Measurements from ENCODE around the gene GPALPP1.
"Not testable (repeated sequence)": the region's sequence is repeated elsewhere in the genome, so short reads cannot be mapped to it uniquely, and the experiment has no call there.

The GPALPP1 gene

GRCh38 chr13:44989071-44989889 lies at the start of gene GPALPP1, which contains the start of gene NUFIP1:
Gene GPALPP1 (plus strand): TSS chr13:44989538. CDS start chr13:44989655, 117 bp downstream.
Gene NUFIP1 (minus strand): TSS chr13:44989471. CDS start chr13:44989436, 35 bp downstream.
- peak; percentile 72 for DNase-seq (ENCODE audit: low read depth)

DNA sequence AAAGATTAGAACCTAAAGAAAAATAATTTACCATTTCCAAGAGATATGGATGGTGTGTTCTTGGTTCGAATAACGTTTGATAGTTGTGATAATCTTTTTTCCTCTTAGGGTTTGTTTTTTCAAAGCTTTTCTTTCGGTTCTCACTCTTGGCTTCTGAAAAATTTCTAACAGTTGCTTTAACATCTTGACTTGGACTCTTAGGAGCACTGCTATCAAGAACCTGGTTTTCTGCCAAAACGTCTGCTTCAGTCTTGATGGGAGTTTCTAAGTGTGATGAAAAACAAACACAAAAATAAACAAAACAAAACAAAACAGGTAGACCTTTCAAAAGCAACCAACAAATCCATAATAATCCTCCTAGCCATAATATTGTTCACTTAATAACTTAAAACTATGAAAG lies 45.9 kb upstream of the GPALPP1 start:
- not testable (repeated sequence) for DNase-seq (ENCODE audit: low read depth)

DNA sequence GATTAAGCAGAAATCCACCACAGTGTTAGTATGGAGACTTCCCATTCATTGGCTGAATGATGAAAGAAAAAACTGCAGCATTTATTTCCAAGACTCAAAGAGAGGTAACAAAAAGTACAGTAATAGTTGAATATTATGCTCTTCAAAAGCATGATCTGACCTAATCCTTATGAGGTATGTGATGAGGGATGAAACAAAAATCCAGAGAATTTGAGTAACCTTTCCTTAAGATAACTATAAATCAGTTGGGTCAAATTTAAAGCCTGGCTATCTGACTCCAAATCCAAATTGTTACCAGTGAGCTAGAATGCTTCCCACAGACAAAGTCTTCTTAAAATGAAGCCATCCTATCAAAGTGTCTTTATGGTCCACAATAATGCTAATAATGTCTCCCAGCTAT lies 38.2 kb upstream of the GPALPP1 start:
- no peak for DNase-seq (ENCODE audit: low read depth)

- DNase-seq (ENCODE audit: low read depth), result no peak
These were observed 36.7 kb upstream of the GPALPP1 start for GRCh38 chr13:44952671-44953070.

- no peak for DNase-seq (ENCODE audit: low read depth)
These were observed 35.1 kb upstream of the GPALPP1 start for GRCh38 chr13:44954224-44954623.

- DNase-seq (ENCODE audit: low read depth), result no peak
These were observed 33.9 kb upstream of the GPALPP1 start for GRCh38 chr13:44955406-44955805.

GRCh38 chr13:44961997-44962396 lies 27.3 kb upstream of the GPALPP1 start:
- no peak for DNase-seq (ENCODE audit: low read depth)

GRCh38 chr13:44967704-44968433 lies 21.5 kb upstream of the GPALPP1 start:
- DNase-seq (ENCODE audit: low read depth), result no peak

DNA sequence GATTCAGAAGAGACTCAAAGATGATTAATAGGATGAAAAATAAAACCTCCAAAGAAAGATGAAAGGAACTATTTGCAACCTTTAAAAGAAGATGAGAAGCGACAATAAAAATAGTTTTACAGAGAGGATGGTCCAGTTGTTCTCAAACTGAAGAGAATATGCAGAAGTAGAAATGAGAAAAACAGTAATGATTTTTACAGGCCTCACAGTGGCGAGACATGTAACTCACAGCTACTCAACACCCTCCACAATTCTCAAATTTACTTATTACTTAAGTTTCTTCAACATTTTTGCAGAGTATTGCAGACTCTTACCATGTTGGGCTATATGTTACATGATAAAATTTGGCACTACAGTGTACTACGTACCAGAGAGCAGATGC lies 20.9 kb upstream of the GPALPP1 start:
- no peak for DNase-seq (ENCODE audit: low read depth)

DNA sequence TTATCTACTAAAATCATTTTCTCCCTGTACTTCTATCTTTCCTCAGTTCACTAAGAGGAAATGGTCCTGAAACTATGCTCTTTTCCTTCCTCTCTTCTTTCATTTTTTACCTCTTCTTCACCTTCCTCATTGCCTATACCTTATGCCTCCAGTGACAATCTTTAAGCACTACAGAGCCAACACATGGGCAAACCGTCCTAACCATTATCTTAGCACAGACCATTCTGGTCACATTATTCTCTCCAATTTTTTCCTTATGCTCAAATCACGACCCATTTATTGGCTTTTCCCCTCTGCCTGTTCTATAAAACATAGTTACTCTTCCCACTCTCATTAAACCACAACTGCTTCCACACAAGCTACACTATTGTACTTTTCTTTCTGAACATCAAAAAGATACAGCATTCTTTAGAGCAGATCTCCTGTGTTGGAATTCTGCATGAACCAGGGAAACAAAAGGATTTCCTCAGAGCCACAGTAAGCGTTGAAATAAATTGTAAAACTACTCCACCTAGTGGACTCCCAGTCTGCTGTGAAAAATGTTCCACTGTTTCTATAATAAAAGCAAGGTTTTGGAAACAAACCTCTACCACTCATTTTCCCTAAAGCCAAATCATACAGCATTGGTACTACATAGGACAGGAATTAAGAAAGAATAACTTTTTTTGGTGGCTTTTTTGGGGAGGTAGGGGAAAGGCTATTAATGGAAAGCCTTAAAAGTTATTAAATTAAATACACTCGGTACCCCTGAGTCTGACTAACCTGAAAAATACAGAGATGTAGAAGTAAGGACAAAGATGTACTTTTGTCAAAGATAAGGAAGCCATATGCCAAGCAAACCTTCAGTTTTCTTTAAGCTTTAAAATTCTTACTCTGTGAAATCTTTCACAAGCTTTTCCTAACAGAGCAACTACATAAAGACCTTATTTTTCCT lies 19.5 kb upstream of the GPALPP1 start:
- DNase-seq (ENCODE audit: low read depth), result peak; percentile 22

GRCh38 chr13:44971656-44972595 lies 17.4 kb upstream of the GPALPP1 start:
- DNase-seq (ENCODE audit: low read depth), result no peak

DNA sequence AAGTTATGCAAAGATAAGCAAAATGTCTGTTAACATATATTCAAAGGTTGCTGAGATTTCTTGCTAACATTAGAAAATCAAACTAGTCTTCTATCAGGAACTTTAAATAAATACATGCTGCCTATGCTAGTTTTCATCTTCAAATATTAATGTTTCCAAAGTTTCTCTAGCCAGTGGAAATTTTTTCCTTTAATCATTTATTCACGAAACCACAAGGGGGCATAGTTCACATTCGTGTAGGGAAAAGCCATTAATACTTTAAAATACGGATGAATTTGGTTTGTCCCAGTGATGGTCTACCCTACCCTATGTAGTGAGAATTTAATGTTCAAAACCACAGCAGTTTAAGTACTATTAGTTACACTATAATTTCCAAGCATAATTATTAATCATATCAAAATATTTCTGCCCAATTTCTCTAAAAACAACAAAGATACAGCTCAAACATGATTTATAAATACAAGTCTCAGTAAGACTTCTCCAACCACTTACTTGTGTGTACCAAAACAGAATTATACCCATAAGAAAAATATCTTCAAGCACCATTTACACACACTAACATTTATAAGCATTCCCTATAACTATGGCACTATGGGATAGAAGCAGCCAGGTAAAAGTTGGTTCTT lies 16.3 kb upstream of the GPALPP1 start:
- no peak for DNase-seq (ENCODE audit: low read depth)

DNA sequence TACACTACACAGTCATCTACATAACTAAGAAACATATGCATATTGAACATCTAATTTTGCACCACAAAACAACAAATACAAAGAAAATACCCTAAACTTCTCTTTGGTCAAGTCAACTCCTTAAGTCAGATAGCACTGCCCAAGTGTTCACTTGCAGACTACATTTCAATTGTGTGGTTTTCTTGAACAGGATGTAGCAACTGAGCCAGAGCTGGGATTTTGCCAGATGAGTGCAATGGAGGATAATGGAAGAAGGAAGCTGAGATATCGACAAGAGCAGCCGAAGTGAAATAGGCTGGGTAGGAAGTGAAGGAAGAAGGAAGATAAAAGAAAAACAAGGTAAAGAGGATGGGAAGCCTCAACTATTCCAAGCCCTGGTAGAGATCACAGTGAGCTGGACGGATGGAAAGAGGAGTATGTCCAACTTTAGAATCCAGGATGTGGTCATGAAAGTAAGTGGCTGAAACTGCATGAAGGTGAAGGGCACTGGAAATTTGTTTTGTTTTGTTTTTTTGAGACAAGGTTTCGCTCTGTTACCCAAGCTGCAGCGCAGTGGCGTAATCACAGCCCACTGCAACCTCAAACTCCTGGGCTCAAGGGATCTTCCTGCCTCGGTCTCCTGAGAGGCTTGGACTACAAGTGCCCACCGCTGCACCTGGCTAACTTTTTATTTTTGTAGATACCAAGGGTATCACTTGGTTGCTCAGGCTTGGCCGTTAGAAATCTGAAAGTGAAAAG lies 15.1 kb upstream of the GPALPP1 start:
- DNase-seq (ENCODE audit: low read depth), result no peak

DNA sequence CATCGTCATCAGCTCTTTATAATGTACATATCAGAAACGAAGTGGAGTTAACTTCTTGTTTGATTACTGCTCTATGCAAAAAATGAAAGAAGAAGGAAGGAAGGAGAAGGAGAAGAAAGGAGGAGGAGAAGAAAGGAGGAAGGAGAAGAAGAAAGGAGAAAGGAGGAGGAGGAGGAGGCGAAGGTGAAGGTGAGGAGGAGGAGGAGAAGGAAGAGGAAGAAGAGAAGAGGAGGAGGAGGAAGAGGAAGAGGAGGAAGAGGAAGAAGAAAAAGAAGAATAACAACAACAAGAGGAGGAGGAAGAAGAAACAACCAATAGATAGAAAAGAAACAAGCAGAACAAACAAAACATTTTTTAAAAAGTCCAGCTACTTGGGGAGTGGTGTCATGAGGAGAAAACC lies 13.1 kb upstream of the GPALPP1 start:
- no peak for DNase-seq (ENCODE audit: low read depth)

DNA sequence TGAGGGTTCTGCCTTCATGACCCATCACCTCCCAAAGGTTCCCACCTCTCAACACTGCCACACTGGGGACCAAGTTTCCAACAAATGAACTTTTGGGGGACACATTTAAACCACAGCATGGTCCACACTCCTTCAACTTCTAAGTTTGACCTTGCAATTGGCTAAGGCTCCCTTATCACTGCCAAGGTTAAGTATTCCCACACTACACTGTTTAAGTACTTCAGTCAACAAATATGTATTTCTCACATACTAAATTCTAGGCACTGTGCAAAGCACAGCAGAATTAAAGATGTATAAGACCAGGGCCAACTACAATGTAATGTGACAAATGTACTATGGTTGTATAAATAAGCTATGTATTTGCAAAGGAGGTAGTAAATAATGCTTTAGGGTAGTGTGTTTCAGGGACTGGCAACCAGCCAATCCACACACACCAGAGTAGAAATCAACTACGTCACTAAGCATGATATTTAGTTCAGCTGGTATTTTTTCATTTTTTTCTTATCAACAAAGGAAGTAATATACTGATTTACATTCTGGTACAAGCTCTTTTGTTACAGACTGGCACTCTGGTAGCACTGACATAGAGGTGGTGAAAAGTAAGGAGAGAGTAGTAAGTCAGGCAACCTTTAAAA lies 12.3 kb upstream of the GPALPP1 start:
- DNase-seq (ENCODE audit: low read depth), result no peak

DNA sequence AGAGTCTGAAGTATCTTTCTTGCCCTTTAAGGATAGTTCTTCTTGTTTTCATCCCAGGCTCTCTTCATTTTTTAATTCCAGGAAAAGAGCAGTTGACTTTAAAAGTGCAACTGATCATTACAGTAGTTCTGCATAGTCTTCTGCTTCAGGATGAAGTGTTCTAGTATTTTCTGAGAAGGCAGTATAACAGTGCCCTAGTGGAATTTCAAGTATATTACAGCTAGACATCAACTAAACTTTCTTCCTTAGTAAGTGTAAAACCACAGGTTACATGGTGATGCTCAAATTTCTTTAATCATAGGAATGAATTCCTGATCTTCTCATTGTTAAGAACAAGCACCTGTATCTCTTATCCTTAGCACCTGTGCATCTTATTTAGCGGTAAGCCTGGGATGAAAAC lies 11.0 kb upstream of the GPALPP1 start:
- DNase-seq (ENCODE audit: low read depth), result no peak

DNA sequence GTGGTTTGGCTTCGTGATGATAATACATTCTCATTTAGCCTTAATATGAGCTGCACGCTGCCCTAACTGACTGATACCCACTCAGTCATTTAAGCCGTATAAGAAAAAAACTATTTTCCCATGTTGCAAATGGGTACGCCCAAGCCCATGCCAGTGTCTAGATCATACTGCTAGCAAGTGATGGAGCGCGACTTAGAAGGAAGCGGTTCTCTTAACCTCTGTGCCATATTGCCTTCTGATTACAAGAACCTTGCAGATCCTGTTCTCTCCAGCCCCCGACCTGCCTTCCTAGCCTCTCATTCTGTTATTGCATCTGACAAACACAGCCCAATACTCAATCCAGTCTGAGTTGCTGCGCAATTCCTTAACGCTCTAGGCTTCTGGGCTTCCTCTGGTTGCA lies 603 bp downstream of the GPALPP1 start:
- no peak for DNase-seq (ENCODE audit: low read depth)

GRCh38 chr13:45003417-45003816 lies 14.1 kb downstream of the GPALPP1 start:
- no peak for DNase-seq (ENCODE audit: low read depth)

DNA sequence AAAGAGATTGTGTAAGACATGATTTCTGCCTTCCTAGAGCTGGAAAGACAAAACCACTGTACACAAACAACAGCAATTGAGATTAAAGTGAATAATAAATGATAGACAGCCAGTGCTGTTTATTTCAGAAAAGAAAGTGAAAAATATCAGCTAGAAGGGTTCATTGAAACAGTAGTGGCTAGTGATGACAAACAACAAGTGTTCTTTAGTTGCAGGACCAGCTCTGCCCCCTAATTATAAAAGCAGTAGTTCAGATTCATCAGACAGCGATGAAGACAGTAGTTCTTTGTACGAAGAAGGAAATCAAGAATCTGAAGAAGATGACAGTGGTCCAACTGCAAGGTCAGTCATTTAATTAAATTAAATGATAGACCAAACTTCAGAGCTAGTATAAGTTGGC lies 14.8 kb downstream of the GPALPP1 start:
- DNase-seq (ENCODE audit: low read depth), result no peak

Measured in GM04503 (cell line).